COR-L47 (cell line): Measurements from ENCODE around the gene STK35.

Experiments used
- DNase-seq: peaks from one replicate; lab custom pipeline; 2025; lab: John Stamatoyannopoulos, UW

STK35 gene

GRCh38 chr20:2133318-2134183 lies 31.9 kb downstream of the STK35 start:
- DNase-seq: no peak

- no peak for DNase-seq
Observed at GRCh38 chr20:2135013-2135412, 33.4 kb downstream of the STK35 start.

- no peak for DNase-seq
Observed at GRCh38 chr20:2136275-2136674, 34.6 kb downstream of the STK35 start.

GRCh38 chr20:2137552-2138201 lies 36.0 kb downstream of the STK35 start:
- DNase-seq: no peak

- DNase-seq: no peak
Observed at GRCh38 chr20:2138396-2138795, 36.8 kb downstream of the STK35 start.

GRCh38 chr20:2139250-2139649 lies 37.6 kb downstream of the STK35 start:
- DNase-seq: no peak

- DNase-seq: no peak
Observed at GRCh38 chr20:2139736-2140135, 38.1 kb downstream of the STK35 start.

GRCh38 chr20:2140561-2140960 lies 38.9 kb downstream of the STK35 start:
- DNase-seq: no peak

- DNase-seq: no peak
Observed at GRCh38 chr20:2141600-2142575, 40.3 kb downstream of the STK35 start.

- DNase-seq: no peak
Observed at GRCh38 chr20:2142649-2143048, 41.0 kb downstream of the STK35 start.

GRCh38 chr20:2143594-2143993 lies 42.0 kb downstream of the STK35 start:
- no peak for DNase-seq

GRCh38 chr20:2144850-2145249 lies 43.2 kb downstream of the STK35 start:
- no peak for DNase-seq

GRCh38 chr20:2145376-2145775 lies 43.7 kb downstream of the STK35 start:
- no peak for DNase-seq

GRCh38 chr20:2146080-2146867 lies 44.6 kb downstream of the STK35 start:
- DNase-seq: no peak

GRCh38 chr20:2149507-2149906 lies 47.9 kb downstream of the STK35 start:
- no peak for DNase-seq

GRCh38 chr20:2150660-2151059 lies 49.0 kb downstream of the STK35 start:
- no peak for DNase-seq

- no peak for DNase-seq
Observed at GRCh38 chr20:2151858-2152281, 50.2 kb downstream of the STK35 start.

GRCh38 chr20:2152317-2152716 lies 50.7 kb downstream of the STK35 start:
- no peak for DNase-seq

GRCh38 chr20:2153326-2153725 lies 51.7 kb downstream of the STK35 start:
- no peak for DNase-seq

GRCh38 chr20:2156224-2156623 lies 54.6 kb downstream of the STK35 start:
- no peak for DNase-seq
